ENCODE data around the gene C2CD2. TPM values are rescaled to one million over a fixed set of nuclear protein-coding genes. Genes with fewer than 3 reads are reported as not detected.

Gene C2CD2
- total and polyA plus RNA-seq, 10 of the 15 experiments (the other 5 are each of a cell fraction or from before 2014, with no cell fraction given), result 2.2 to 30.9 (median 9.9) TPM

DNA sequence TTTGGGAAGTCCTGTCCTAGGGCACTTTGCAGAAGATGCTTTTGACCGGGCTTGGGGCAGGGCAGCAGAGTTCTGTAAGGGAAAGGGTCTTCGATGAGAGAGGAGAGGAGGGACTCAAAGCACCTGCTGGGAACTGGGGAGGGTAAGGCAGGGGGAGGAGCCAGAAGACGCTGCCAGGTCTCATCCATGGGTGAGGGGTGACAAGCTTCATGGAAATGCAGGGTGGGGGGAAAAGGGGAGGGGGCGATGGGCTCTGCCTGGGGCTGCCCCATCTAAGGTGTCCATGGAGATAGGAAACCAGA is 20.9 kb upstream of the C2CD2 start:
- no TSS peak for BruUV-seq (replicated peaks)
- Histone ChIP-seq H3K4me1 (ENCODE audit: control insufficient read depth, insufficient read depth, low read length) (peaks cover 7% of the 10 kb centered on the region), H2AFZ (ENCODE audit: control insufficient read depth, low read depth, low read length) (no peak overlapping the region), H4K20me1 (ENCODE audit: control insufficient read depth, insufficient read depth) (no peaks in the 10 kb centered on the region), H3K9me3 (replicated peaks; ENCODE audit: control insufficient read depth, insufficient read depth, low read length) (peaks cover 5% of the 10 kb centered on the region; the same call in 2 of the 3 replicates), H3K79me2 (ENCODE audit: control insufficient read depth, insufficient read depth, low read length) (no peaks in the 10 kb centered on the region), H3K36me3 (ENCODE audit: control insufficient read depth in 2 of 2, insufficient read depth in 2 of 2, low read length in 1 of 2) (no peaks in the 10 kb centered on the region), H3K9ac (ENCODE audit: control insufficient read depth, insufficient read depth, low read length) (no peak overlapping the region), H3K4me2 (ENCODE audit: control insufficient read depth, insufficient read depth) (no peak overlapping the region; the same call in 1 of the 2 replicates), H3K4me3 (no peak overlapping the region), H3K27ac (ENCODE audit: control insufficient read depth, insufficient read depth) (no peak overlapping the region), H3K27me3 (replicated peaks in 1 of 2; ENCODE audit: control insufficient read depth in 2 of 2, insufficient read depth in 2 of 2, low read length in 1 of 2) (no peaks in the 10 kb centered on the region)
- SMC1A ChIA-PET (ENCODE audit: uncharacterized antibody, unreplicated experiment), result no interaction called here
- ATAC-seq (no peak), DNase-seq (ENCODE audit: low read depth, low spot score) (no peak), FAIRE-seq (no peak)
- CTCF ChIA-PET, result no interaction called here
- intact Hi-C loops (cut with micrococcal nuclease; ENCODE audit: unreplicated experiment), result no loop called here
- in situ Hi-C loops (cut with MboI), result no loop called here
- POLR2A ChIA-PET, result no interaction called here
- 96% methylated on average over 2 of the region's 4 CpGs for WGBS (ENCODE audit: insufficient coverage, insufficient replicate concordance, low lambda C conversion rate, missing lambda C conversion rate)
- TF ChIP-seq FOXM1 (IDR thresholded peaks at IDR 0.05; ENCODE audit: low read depth, low read length) (no peak), GABPA (IDR thresholded peaks at IDR 0.05; ENCODE audit: low read depth) (no peak), BACH1 (IDR thresholded peaks at IDR 0.05; ENCODE audit: borderline replicate concordance) (no peak), SREBF2 (IDR thresholded peaks at IDR 0.05; ENCODE audit: low read length) (no peak), RFX5 (IDR thresholded peaks at IDR 0.05; ENCODE audit: low read depth, low read length) (no peak), TCF12 (IDR thresholded peaks at IDR 0.05; ENCODE audit: low read depth, low read length) (no peak), TARDBP (IDR thresholded peaks at IDR 0.05; ENCODE audit: borderline replicate concordance) (no peak), IKZF1 (conservative IDR thresholded peaks at IDR 0.05) (no peak), GATAD2B (conservative IDR thresholded peaks at IDR 0.05; ENCODE audit: low read depth) (no peak)
- TF ChIP-seq, protein P1, sequence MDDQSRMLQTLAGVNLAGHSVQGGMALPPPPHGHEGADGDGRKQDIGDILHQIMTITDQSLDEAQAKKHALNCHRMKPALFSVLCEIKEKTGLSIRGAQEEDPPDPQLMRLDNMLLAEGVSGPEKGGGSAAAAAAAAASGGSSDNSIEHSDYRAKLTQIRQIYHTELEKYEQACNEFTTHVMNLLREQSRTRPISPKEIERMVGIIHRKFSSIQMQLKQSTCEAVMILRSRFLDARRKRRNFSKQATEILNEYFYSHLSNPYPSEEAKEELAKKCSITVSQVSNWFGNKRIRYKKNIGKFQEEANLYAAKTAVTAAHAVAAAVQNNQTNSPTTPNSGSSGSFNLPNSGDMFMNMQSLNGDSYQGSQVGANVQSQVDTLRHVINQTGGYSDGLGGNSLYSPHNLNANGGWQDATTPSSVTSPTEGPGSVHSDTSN (IDR thresholded peaks at IDR 0.05; ENCODE audit: insufficient replicate concordance, low read depth, low read length), result no peak
- TF ChIP-seq, protein P2, sequence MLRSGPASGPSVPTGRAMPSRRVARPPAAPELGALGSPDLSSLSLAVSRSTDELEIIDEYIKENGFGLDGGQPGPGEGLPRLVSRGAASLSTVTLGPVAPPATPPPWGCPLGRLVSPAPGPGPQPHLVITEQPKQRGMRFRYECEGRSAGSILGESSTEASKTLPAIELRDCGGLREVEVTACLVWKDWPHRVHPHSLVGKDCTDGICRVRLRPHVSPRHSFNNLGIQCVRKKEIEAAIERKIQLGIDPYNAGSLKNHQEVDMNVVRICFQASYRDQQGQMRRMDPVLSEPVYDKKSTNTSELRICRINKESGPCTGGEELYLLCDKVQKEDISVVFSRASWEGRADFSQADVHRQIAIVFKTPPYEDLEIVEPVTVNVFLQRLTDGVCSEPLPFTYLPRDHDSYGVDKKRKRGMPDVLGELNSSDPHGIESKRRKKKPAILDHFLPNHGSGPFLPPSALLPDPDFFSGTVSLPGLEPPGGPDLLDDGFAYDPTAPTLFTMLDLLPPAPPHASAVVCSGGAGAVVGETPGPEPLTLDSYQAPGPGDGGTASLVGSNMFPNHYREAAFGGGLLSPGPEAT (IDR thresholded peaks at IDR 0.05; ENCODE audit: low read depth), result no peak
- RAD21 ChIA-PET (ENCODE audit: unreplicated experiment), result no interaction called here

Data from GM12878 (cell line).